H9 (cell line): ENCODE results near the gene UBE2Z. TPM values are rescaled to one million over a fixed set of nuclear protein-coding genes. Genes with fewer than 3 reads are reported as not detected.
A peak's percentile ranks its signal among the peaks of the same experiment; 100 is the strongest.

Source experiments
- DNase-seq: peaks from one replicate; pipeline ENCODE4 v3.0.0-alpha.2; 2017
- H2AFZ ChIP-seq: one replicate; pipeline ENCODE4 v1.6.1; 2013; ENCODE audit warnings: mild to moderate bottlenecking, low read length, control low read depth, moderate library complexity
- H2AK5ac ChIP-seq: 2 replicates; pipeline ENCODE4 v1.6.1; 2013; ENCODE audit warnings: low read length, control low read depth, mixed read lengths; ENCODE audit not compliant: insufficient read length
- H2BK120ac ChIP-seq: one replicate; pipeline ENCODE4 v1.6.1; 2013; ENCODE audit warnings: low read depth, mild to moderate bottlenecking, low read length, control low read depth, inconsistent platforms; ENCODE audit not compliant: poor library complexity, severe bottlenecking
- H2BK12ac ChIP-seq: 2 replicates; pipeline ENCODE4 v1.6.1; 2013; ENCODE audit warnings: low read length, control low read depth, mixed read lengths, low read depth; ENCODE audit not compliant: insufficient read length
- H2BK15ac ChIP-seq: 2 replicates; pipeline ENCODE4 v1.6.1; 2013; ENCODE audit warnings: low read depth, low read length, control low read depth
- H2BK20ac ChIP-seq: one replicate; pipeline ENCODE4 v1.6.1; 2013; ENCODE audit warnings: low read depth, mild to moderate bottlenecking, low read length, control low read depth, inconsistent platforms; ENCODE audit not compliant: poor library complexity, severe bottlenecking
- H2BK5ac ChIP-seq: 2 replicates; pipeline ENCODE4 v1.6.1; 2013; ENCODE audit warnings: low read length, control low read depth, mixed read lengths; ENCODE audit not compliant: insufficient read length
- H3K14ac ChIP-seq: 2 replicates; pipeline ENCODE4 v1.6.1; 2013; ENCODE audit warnings: low read length, control low read depth; ENCODE audit not compliant: insufficient read depth
- H3K18ac ChIP-seq: 2 replicates; pipeline ENCODE4 v1.6.1; 2013; ENCODE audit warnings: low read depth, mild to moderate bottlenecking, mixed read lengths, low read length, control low read depth; ENCODE audit not compliant: insufficient read length
- H3K23ac ChIP-seq: 2 replicates; pipeline ENCODE4 v1.6.1; 2013; ENCODE audit warnings: low read length, control low read depth, mixed read lengths, low read depth; ENCODE audit not compliant: insufficient read length
- H3K23me2 ChIP-seq: 2 replicates; pipeline ENCODE4 v1.6.1; 2013; ENCODE audit warnings: low read depth, mild to moderate bottlenecking, mixed read lengths, low read length, control low read depth; ENCODE audit not compliant: insufficient read length, poor library complexity, severe bottlenecking
- H3K27ac ChIP-seq: 2 replicates; pipeline ENCODE4 v1.5.1; 2013; ENCODE audit warnings: low read length, control low read depth, mixed read lengths, low read depth; ENCODE audit not compliant: insufficient read length
- H3K27me3 ChIP-seq: 2 replicates; pipeline ENCODE4 v1.6.1; 2013; ENCODE audit warnings: low read length, control low read depth, inconsistent platforms; ENCODE audit not compliant: insufficient read depth
- H3K4ac ChIP-seq: 2 replicates; pipeline ENCODE4 v1.6.1; 2013; ENCODE audit warnings: low read depth, mild to moderate bottlenecking, control low read depth, inconsistent platforms, low read length, moderate library complexity
- H3K4me1 ChIP-seq: 2 replicates; pipeline ENCODE4 v1.6.1; 2013; ENCODE audit warnings: low read length, control low read depth, inconsistent platforms; ENCODE audit not compliant: insufficient read depth
- H3K4me2 ChIP-seq: 2 replicates; pipeline ENCODE4 v1.6.1; 2013; ENCODE audit warnings: low read length, control low read depth, mixed read lengths; ENCODE audit not compliant: insufficient read length, insufficient read depth
- H3K56ac ChIP-seq: 2 replicates; pipeline ENCODE4 v1.6.1; 2013; ENCODE audit warnings: low read depth, mild to moderate bottlenecking, mixed read lengths, low read length, control low read depth; ENCODE audit not compliant: insufficient read length
- H3K79me1 ChIP-seq: 2 replicates; pipeline ENCODE4 v1.6.1; 2013; ENCODE audit warnings: low read depth, mild to moderate bottlenecking, moderate library complexity, low read length, control low read depth, inconsistent platforms; ENCODE audit not compliant: insufficient read depth, poor library complexity, severe bottlenecking
- H3K79me2 ChIP-seq: 2 replicates; pipeline ENCODE4 v1.6.1; 2013; ENCODE audit warnings: low read length, control low read depth, inconsistent platforms; ENCODE audit not compliant: insufficient read depth
- H3K9ac ChIP-seq: 2 replicates; pipeline ENCODE4 v1.6.1; 2013; ENCODE audit warnings: low read length, control low read depth, mixed read lengths; ENCODE audit not compliant: insufficient read length; ENCODE audit errors: extremely low read depth
- H3K9me3 ChIP-seq: one replicate; pipeline ENCODE4 v1.6.1; 2013; ENCODE audit warnings: low read depth, low read length, inconsistent platforms; ENCODE audit not compliant: control insufficient read depth
- H3T11ph ChIP-seq: one replicate; pipeline ENCODE4 v1.6.1; 2013; ENCODE audit warnings: mild to moderate bottlenecking, low read length, control low read depth, inconsistent platforms
- H4K20me1 ChIP-seq: one replicate; pipeline ENCODE4 v1.6.1; 2013; ENCODE audit not compliant: control insufficient read depth, insufficient read length, insufficient read depth
- H4K5ac ChIP-seq: 2 replicates; pipeline ENCODE4 v1.6.1; 2013; ENCODE audit warnings: low read depth, mild to moderate bottlenecking, mixed read lengths, low read length, control low read depth; ENCODE audit not compliant: insufficient read length
- H4K8ac ChIP-seq: replicated peaks from 2 replicates; pipeline ENCODE4 v1.6.1; 2013; ENCODE audit warnings: low read length, control low read depth, mixed read lengths, low read depth; ENCODE audit not compliant: insufficient read length
- H4K91ac ChIP-seq: 2 replicates; pipeline ENCODE4 v1.6.1; 2013; ENCODE audit warnings: low read depth, mild to moderate bottlenecking, moderate library complexity, mixed read lengths, low read length, control low read depth; ENCODE audit not compliant: insufficient read length
- H3K27ac Mint-ChIP-seq, 3 experiments: 2 replicates in 2 of 3; 3 replicates in 1 of 3; pipeline ENCODE4 v1.8.0; 2020 to 2021; ENCODE audit warnings: mixed read lengths in 3 of 3, mild to moderate bottlenecking in 1 of 3, moderate library complexity in 1 of 3
- H3K27me3 Mint-ChIP-seq: 2 replicates; pipeline ENCODE4 v1.8.0; 2021; ENCODE audit warnings: low read depth, mild to moderate bottlenecking, moderate library complexity, mixed read lengths
- H3K36me3 Mint-ChIP-seq, 3 experiments: 2 replicates in 2 of 3; 3 replicates in 1 of 3; pipeline ENCODE4 v1.8.0; 2020 to 2021; ENCODE audit warnings: low read depth in 3 of 3, mixed read lengths in 3 of 3; ENCODE audit not compliant: insufficient read depth in 1 of 3
- H3K4me1 Mint-ChIP-seq, 2 experiments: 2 replicates each; pipeline ENCODE4 v1.8.0; 2020; ENCODE audit warnings: mixed read lengths in 2 of 2
- H3K4me3 Mint-ChIP-seq, 2 experiments: 2 replicates in 1 of 2; 3 replicates in 1 of 2; pipeline ENCODE4 v1.8.0; 2020 to 2021; ENCODE audit warnings: mild to moderate bottlenecking in 2 of 2, mixed read lengths in 2 of 2, moderate library complexity in 1 of 2
- H3K9me3 Mint-ChIP-seq, 2 experiments: 2 replicates in 1 of 2; 3 replicates in 1 of 2; pipeline ENCODE4 v1.8.0; 2020; ENCODE audit warnings: mild to moderate bottlenecking in 2 of 2, mixed read lengths in 2 of 2, moderate library complexity in 1 of 2
- WGBS: extraction: QIAGEN DNeasy Blood & Tissue Kit; methylation state at CpG from one replicate; pipeline ENCODE4 v1.1.7; 2013; ENCODE audit warnings: missing lambda C conversion rate, low lambda C conversion rate, mixed read lengths; ENCODE audit not compliant: insufficient read length; ENCODE audit errors: extremely low coverage; 5-methylcytosine and 5-hydroxymethylcytosine counted together
- total RNA-seq: library from RNA; stranded (reverse); gene quantifications from 2 replicates; pipeline ENCODE4 v1.2.1, GENCODE V29; 2021
- TF ChIP-seq, protein P1 (sequence below): fragments of 200-600 bp; sonication (generic); conservative IDR thresholded peaks from 3 replicates; pipeline ENCODE4 v1.8.0; 2021; ENCODE audit warnings: antibody characterized with exemption, mild to moderate bottlenecking

Gene UBE2Z
- total RNA-seq, 1 experiment from 2014 or later, result 80.0 TPM

DNA sequence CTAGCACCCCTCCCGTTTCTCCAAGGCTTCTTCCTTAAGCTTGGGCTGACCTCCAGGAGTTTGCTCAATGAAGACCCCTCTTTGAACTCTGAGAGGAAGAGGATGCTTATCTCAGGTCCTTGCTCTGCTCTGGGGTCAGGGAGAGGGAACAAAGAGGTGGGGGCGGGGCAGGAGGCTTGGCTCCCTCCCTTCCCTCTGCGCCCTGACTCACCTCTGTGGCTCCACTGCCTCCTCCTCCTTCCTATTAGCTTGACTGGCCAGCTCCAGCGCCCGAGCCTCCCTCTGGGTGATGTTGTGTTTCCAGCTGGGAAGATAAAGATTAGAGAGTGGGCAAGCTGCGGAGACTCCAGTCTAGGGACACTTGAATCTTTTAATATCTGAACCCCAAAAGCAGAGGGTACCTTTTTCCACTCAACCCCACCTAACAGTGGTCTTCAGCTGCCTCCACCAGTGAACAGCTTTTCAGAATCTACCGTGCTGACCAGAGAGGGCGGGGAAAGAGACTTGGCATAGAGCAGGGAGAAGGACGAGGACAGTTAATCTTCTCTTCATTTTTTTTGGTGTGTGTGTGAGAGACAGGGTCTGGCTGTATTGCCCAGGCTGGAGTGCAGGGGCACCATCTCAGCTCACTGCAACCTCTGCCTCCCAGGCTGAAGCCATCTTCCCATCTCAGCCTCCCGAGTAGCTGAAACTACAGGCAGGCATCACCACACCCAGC, 53.5 kb downstream of the UBE2Z start:
- no peaks in the 10 kb centered on the region for H3K36me3 Mint-ChIP-seq
- Histone ChIP-seq H3K9me3 (no peaks in the 10 kb centered on the region), H3K18ac (no peak overlapping the region), H2BK15ac (no peak overlapping the region), H3T11ph (no peak overlapping the region), H3K4me2 (peak overlapping the region; percentile 38), H4K8ac (no peak overlapping the region), H3K23me2 (peaks cover 3% of the 10 kb centered on the region), H4K91ac (no peak overlapping the region), H2AFZ (no peak overlapping the region), H3K79me1 (no peaks in the 10 kb centered on the region), H2BK20ac (no peak overlapping the region), H3K56ac (no peak overlapping the region), H2BK120ac (no peak overlapping the region), H2BK5ac (no peak overlapping the region), H3K79me2 (no peaks in the 10 kb centered on the region), H3K14ac (no peak overlapping the region), H3K4ac (no peak overlapping the region), H3K27me3 (no peaks in the 10 kb centered on the region), H4K20me1 (no peaks in the 10 kb centered on the region), H2BK12ac (no peak overlapping the region), H4K5ac (no peak overlapping the region), H3K9ac (no peak overlapping the region), H3K4me1 (peaks cover 2% of the 10 kb centered on the region; the same call in 1 of the 2 replicates), H3K27ac (no peak overlapping the region), H3K23ac (no peak overlapping the region), H2AK5ac (no peak overlapping the region)
- TF ChIP-seq, protein P1, sequence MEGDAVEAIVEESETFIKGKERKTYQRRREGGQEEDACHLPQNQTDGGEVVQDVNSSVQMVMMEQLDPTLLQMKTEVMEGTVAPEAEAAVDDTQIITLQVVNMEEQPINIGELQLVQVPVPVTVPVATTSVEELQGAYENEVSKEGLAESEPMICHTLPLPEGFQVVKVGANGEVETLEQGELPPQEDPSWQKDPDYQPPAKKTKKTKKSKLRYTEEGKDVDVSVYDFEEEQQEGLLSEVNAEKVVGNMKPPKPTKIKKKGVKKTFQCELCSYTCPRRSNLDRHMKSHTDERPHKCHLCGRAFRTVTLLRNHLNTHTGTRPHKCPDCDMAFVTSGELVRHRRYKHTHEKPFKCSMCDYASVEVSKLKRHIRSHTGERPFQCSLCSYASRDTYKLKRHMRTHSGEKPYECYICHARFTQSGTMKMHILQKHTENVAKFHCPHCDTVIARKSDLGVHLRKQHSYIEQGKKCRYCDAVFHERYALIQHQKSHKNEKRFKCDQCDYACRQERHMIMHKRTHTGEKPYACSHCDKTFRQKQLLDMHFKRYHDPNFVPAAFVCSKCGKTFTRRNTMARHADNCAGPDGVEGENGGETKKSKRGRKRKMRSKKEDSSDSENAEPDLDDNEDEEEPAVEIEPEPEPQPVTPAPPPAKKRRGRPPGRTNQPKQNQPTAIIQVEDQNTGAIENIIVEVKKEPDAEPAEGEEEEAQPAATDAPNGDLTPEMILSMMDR, result no peak
- H3K4me3 Mint-ChIP-seq, result peak overlapping the region in 1 of 2 experiments; percentile 56; a peak in 3 of 5 replicates
- peak overlapping the region; percentile 25 to 32 (median 28); a peak in 2 of 7 replicates for H3K27ac Mint-ChIP-seq
- peaks cover 9% of the 10 kb centered on the region for H3K27me3 Mint-ChIP-seq
- DNase-seq, result peak; percentile 87
- H3K9me3 Mint-ChIP-seq, result no peaks in the 10 kb centered on the region; a peak in 1 of 5 replicates
- peaks cover 25 to 36% of the 10 kb centered on the region in 2 experiments for H3K4me1 Mint-ChIP-seq
- WGBS, result no CpG with 5 or more reads among the region's 10 CpGs
